Left lung (tissue), 10 donors: ENCODE measurements around the gene PID1. TPM values are rescaled to one million over a fixed set of nuclear protein-coding genes. Genes with fewer than 3 reads are reported as not detected.

Source experiments
- ATAC-seq: fragments of 200-7000 bp; cut with Tn5 transposase; one replicate; pipeline ENCODE4 v1.9.1; 2020; ENCODE audit warnings: moderate library complexity
- DNase-seq, 4 donors: peaks; one replicate each; pipeline ENCODE4 v3.0.0-alpha.2; 2013 to 2020
- H3K27ac ChIP-seq, 2 donors: fragments of 200-600 bp; sonication (generic) in 1 of 2; one replicate each; pipeline versions ENCODE4 v1.5.0 to v1.8.0; 2020 to 2021
- H3K27me3 ChIP-seq, 2 donors: fragments of 200-600 bp; sonication (generic) in 1 of 2; one replicate each; pipeline versions ENCODE4 v1.5.0 to v1.8.0; 2020 to 2021
- H3K36me3 ChIP-seq, 2 donors: fragments of 200-600 bp; sonication (generic) in 1 of 2; one replicate each; pipeline versions ENCODE4 v1.5.0 to v1.8.0; 2020 to 2021
- H3K4me1 ChIP-seq, 2 donors: fragments of 200-600 bp; one replicate each; pipeline ENCODE4 v1.8.0; 2021
- H3K4me3 ChIP-seq, 2 donors: fragments of 200-600 bp; sonication (generic) in 1 of 2; one replicate each; pipeline versions ENCODE4 v1.5.0 to v1.8.0; 2020 to 2021; ENCODE audit warnings: mild to moderate bottlenecking in 1 of 2
- H3K9me3 ChIP-seq, 2 donors: fragments of 200-600 bp; sonication (generic) in 1 of 2; one replicate each; pipeline versions ENCODE4 v1.5.0 to v1.8.0; 2020 to 2021
- CTCF ChIP-seq, 2 donors: fragments of 200-600 bp; sonication (generic) in 1 of 2; IDR thresholded peaks; one replicate each; pipeline versions ENCODE4 v1.5.0 to v1.8.0; 2021; ENCODE audit warnings: antibody characterized with exemption in 2 of 2
- intact Hi-C, 2 donors: fragments of 100-400 bp; cut with DNase I; formaldehyde crosslinking; loops; one replicate each; pipeline versions ENCODE4 v1.11.2 to v1.14.2; 2022
- polyA plus RNA-seq, 6 donors: library from polyadenylated mRNA; unstranded; fragments of 120-200 nt; gene quantifications; one replicate each; pipeline ENCODE4 v1.2.1, GENCODE V29; 2013; ENCODE audit not compliant: insufficient read length in 6 of 6
- total RNA-seq, 2 donors: library from RNA; stranded (reverse); fragmentation: NEBNext Ultra II Directional; extraction: Animal tissue kit (Norgen Biotek cat#: 25700); gene quantifications; one replicate each; pipeline ENCODE4 v1.2.1, GENCODE V29; 2021
- donor health status: DM: no; HTN: yes; CAD: no.
- donor health status: DM: no; HTN: no; CAD: no.

The PID1 gene
- total and polyA plus RNA-seq, 8 donors = 19.7 to 47.8 (median 27.4) TPM

- Histone ChIP-seq H3K4me3 (no peak overlapping the region), H3K27ac (no peak overlapping the region), H3K4me1 (no peaks in the 10 kb centered on the region), H3K36me3 (no peaks in the 10 kb centered on the region), H3K9me3 (no peaks in the 10 kb centered on the region), H3K27me3 (no peaks in the 10 kb centered on the region)
- DNase-seq (peak in 1 of 4 donors; percentile 46), ATAC-seq (no peak)
- no peak for TF ChIP-seq CTCF (IDR thresholded peaks at IDR 0.05)
- intact Hi-C loops = no loop called here
Observed at GRCh38 chr2:229220254-229220653, 50.8 kb downstream of the PID1 start.

- H3K27me3 ChIP-seq = no peaks in the 10 kb centered on the region
- H3K4me1 ChIP-seq = no peaks in the 10 kb centered on the region
- no peak for TF ChIP-seq CTCF (IDR thresholded peaks at IDR 0.05)
- no peak for DNase-seq
- no peaks in the 10 kb centered on the region for H3K36me3 ChIP-seq
- ATAC-seq = no peak
- H3K4me3 ChIP-seq = no peak overlapping the region
- H3K9me3 ChIP-seq = no peaks in the 10 kb centered on the region
- intact Hi-C loops = no loop called here
- H3K27ac ChIP-seq = no peak overlapping the region
Observed at GRCh38 chr2:229218329-229218921, 52.7 kb downstream of the PID1 start.

- H3K4me1 ChIP-seq = no peaks in the 10 kb centered on the region
- H3K27ac ChIP-seq = no peak overlapping the region
- H3K9me3 ChIP-seq = no peaks in the 10 kb centered on the region
- ATAC-seq (no peak), DNase-seq (no peak)
- no peaks in the 10 kb centered on the region for H3K27me3 ChIP-seq
- intact Hi-C loops = no loop called here
- H3K4me3 ChIP-seq = no peak overlapping the region
- no peak for TF ChIP-seq CTCF (IDR thresholded peaks at IDR 0.05)
- H3K36me3 ChIP-seq = no peaks in the 10 kb centered on the region
Observed at GRCh38 chr2:229212241-229212640, 58.8 kb downstream of the PID1 start.

GRCh38 chr2:229210641-229211040, 60.4 kb downstream of the PID1 start:
- Histone ChIP-seq H3K27me3 (no peaks in the 10 kb centered on the region), H3K27ac (no peak overlapping the region), H3K36me3 (no peaks in the 10 kb centered on the region), H3K4me1 (no peaks in the 10 kb centered on the region), H3K9me3 (no peaks in the 10 kb centered on the region), H3K4me3 (no peak overlapping the region)
- intact Hi-C loops = no loop called here
- no peak for TF ChIP-seq CTCF (IDR thresholded peaks at IDR 0.05)
- DNase-seq = no peak
- no peak for ATAC-seq

- Histone ChIP-seq H3K4me1 (no peaks in the 10 kb centered on the region), H3K9me3 (no peaks in the 10 kb centered on the region), H3K36me3 (no peaks in the 10 kb centered on the region), H3K4me3 (no peak overlapping the region), H3K27me3 (no peaks in the 10 kb centered on the region), H3K27ac (no peak overlapping the region)
- intact Hi-C loops = no loop called here
- TF ChIP-seq CTCF (IDR thresholded peaks at IDR 0.05) = no peak
- ATAC-seq (no peak), DNase-seq (no peak)
Observed at GRCh38 chr2:229206548-229206947, 64.5 kb downstream of the PID1 start.
